Upper lobe of left lung (tissue), 6 donors: ENCODE results near the gene PAPLN. TPM values are rescaled to one million over a fixed set of nuclear protein-coding genes. Genes with fewer than 3 reads are reported as not detected.

Experiments used
- ATAC-seq, 2 donors: fragments of 200-7000 bp; cut with Tn5 transposase; one replicate each; pipeline ENCODE4 v1.9.1; 2022; ENCODE audit warnings: mild to moderate bottlenecking in 2 of 2, moderate library complexity in 2 of 2; ENCODE audit not compliant: low FRiP score in 2 of 2
- DNase-seq, 2 donors: peaks; one replicate each; pipeline ENCODE4 v3.0.0-alpha.2; 2019 to 2020
- H3K27ac ChIP-seq, 4 donors: fragments of 200-600 bp; sonication (generic); one replicate each; pipeline ENCODE4 v1.5.1; 2016 to 2019
- H3K27me3 ChIP-seq, 4 donors: fragments of 200-600 bp; sonication (generic); one replicate each; pipeline ENCODE4 v1.5.1; 2017 to 2019
- H3K36me3 ChIP-seq, 4 donors: fragments of 200-600 bp; sonication (generic); one replicate each; pipeline ENCODE4 v1.5.1; 2016 to 2019
- H3K4me1 ChIP-seq, 4 donors: fragments of 200-600 bp; sonication (generic); one replicate each; pipeline ENCODE4 v1.5.1; 2018 to 2019
- H3K4me3 ChIP-seq, 4 donors: fragments of 200-600 bp; sonication (generic); one replicate each; pipeline ENCODE4 v1.5.1; 2017 to 2019; ENCODE audit warnings: mild to moderate bottlenecking in 2 of 4, moderate library complexity in 1 of 4
- H3K9me3 ChIP-seq, 4 donors: fragments of 200-600 bp; sonication (generic); one replicate each; pipeline ENCODE4 v1.5.1; 2018 to 2019
- EP300 ChIP-seq, 4 donors: sonication (generic); formaldehyde crosslinking; IDR thresholded peaks; one replicate each; pipeline ENCODE4 v1.5.1; 2017; ENCODE audit warnings: antibody characterized with exemption in 4 of 4, control low read depth in 2 of 4
- POLR2A ChIP-seq, 4 donors: fragments of 450-650 bp; IDR thresholded peaks; one replicate each; pipeline ENCODE4 v1.5.1; 2016 to 2017; ENCODE audit warnings: antibody characterized with exemption in 4 of 4, mild to moderate bottlenecking in 2 of 4
- POLR2AphosphoS5 ChIP-seq, 2 donors: sonication (generic); formaldehyde crosslinking; IDR thresholded peaks; one replicate each; pipeline ENCODE4 v1.5.1; 2017; ENCODE audit warnings: antibody characterized with exemption in 2 of 2
- WGBS, 2 donors: methylation state at CpG; one replicate each; pipeline ENCODE4 v1.1.5; 2017 to 2018; 5-methylcytosine and 5-hydroxymethylcytosine counted together
- total RNA-seq, 6 donors: library from RNA; depleted of rRNA in 4 of 6; stranded (reverse); fragments of >200 nt in 4 of 6; gene quantifications; one replicate each; pipeline versions ENCODE4 v1.1.0 to v1.2.1, GENCODE V29; 2016 to 2021
- TF ChIP-seq, protein P1 (sequence below), 6 experiments: fragments of 450-650 bp in 4 of 6; fragments of 200-600 bp in 2 of 6; sonication (generic) in 2 of 6; IDR thresholded peaks; one replicate each; pipeline ENCODE4 v1.5.1; 2016 to 2019; ENCODE audit warnings: antibody characterized with exemption in 6 of 6
- donor health status: DM: no; HTN: no; CAD: no; lungs with moderate emphysema.
- donor health status: DM: no; HTN: yes; CAD: no; lungs with severe emphysema.

PAPLN gene
- total RNA-seq, 6 donors from 2014 or later, result 10.3 to 62.9 (median 16.5) TPM

DNA sequence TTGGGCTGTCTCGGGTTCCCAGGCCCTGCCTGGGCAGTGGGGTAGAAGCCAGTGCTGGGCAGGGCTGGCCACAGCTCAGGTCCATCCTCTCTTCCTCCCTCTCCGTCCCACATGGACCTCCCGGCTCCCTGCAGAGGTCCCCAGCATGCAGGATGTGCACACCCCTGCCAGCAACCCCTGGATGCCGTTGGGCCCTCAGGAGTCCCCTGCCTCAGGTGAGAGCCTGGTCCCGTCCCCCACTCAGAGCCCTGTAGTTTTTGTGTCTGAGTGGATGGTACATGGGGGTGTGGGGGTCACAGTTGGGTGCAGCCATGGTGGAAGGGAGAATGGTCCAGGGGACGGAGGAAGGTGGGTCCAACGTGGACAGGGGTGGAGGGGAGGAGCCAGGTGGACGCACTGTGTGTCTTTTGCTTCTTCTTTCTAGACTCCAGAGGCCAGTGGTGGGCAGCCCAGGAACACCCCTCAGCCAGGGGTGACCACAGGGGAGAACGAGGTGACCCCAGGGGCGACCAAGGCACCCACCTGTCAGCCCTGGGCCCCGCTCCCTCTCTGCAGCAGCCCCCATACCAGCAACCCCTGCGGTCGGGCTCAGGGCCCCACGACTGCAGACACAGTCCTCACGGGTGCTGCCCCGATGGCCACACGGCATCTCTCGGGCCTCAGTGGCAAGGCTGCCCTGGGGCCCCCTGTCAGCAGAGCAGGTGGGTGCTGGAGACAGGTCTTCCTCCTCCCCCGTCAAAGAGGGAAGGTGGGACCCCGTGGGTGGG lies 21.7 kb downstream of the PAPLN start:
- no peaks in the 10 kb centered on the region for H3K4me1 ChIP-seq
- ATAC-seq (no peak), DNase-seq (peak; percentile 19 to 69)
- H3K36me3 ChIP-seq, result no peaks in the 10 kb centered on the region
- TF ChIP-seq POLR2AphosphoS5 (IDR thresholded peaks at IDR 0.05), result no peak
- TF ChIP-seq, protein P1, sequence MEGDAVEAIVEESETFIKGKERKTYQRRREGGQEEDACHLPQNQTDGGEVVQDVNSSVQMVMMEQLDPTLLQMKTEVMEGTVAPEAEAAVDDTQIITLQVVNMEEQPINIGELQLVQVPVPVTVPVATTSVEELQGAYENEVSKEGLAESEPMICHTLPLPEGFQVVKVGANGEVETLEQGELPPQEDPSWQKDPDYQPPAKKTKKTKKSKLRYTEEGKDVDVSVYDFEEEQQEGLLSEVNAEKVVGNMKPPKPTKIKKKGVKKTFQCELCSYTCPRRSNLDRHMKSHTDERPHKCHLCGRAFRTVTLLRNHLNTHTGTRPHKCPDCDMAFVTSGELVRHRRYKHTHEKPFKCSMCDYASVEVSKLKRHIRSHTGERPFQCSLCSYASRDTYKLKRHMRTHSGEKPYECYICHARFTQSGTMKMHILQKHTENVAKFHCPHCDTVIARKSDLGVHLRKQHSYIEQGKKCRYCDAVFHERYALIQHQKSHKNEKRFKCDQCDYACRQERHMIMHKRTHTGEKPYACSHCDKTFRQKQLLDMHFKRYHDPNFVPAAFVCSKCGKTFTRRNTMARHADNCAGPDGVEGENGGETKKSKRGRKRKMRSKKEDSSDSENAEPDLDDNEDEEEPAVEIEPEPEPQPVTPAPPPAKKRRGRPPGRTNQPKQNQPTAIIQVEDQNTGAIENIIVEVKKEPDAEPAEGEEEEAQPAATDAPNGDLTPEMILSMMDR (IDR thresholded peaks at IDR 0.05), result no peak
- no peak for TF ChIP-seq EP300 (IDR thresholded peaks at IDR 0.05)
- no peak for TF ChIP-seq POLR2A (IDR thresholded peaks at IDR 0.05)
- WGBS, 2 donors, result 89 to 93% methylated on average over 7 to 19 of the region's 20 CpGs
- no peaks in the 10 kb centered on the region for H3K9me3 ChIP-seq
- H3K27ac ChIP-seq, result no peak overlapping the region
- no peaks in the 10 kb centered on the region for H3K27me3 ChIP-seq
- H3K4me3 ChIP-seq, result no peak overlapping the region

DNA sequence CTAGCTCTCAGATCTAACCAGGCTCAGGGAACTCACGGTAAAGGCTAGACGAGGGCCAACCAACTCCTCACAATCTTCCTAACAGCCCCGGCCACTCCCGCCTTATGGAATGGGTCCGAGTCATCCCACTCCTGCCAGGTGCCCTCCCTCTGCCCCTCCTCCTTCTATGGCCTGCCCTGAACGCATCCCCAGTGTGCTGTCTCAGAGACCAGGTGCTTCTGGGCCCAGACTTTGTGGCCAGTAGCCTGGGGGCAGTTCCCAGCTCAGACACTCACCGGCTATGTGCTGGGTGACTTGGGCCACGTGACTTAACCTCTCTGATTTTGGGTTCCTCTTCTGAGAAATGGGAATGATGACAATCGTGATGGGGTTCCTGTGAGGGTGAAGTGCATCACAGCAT lies 22.5 kb downstream of the PAPLN start:
- 88% methylated on average over 8 to 9 of the region's 9 CpGs for WGBS, 2 donors
- Histone ChIP-seq H3K4me1 (no peaks in the 10 kb centered on the region), H3K9me3 (no peaks in the 10 kb centered on the region), H3K4me3 (no peak overlapping the region), H3K36me3 (no peaks in the 10 kb centered on the region), H3K27me3 (no peaks in the 10 kb centered on the region), H3K27ac (no peak overlapping the region)
- no peak for ATAC-seq
- DNase-seq, result peak in 1 of 2 donors; percentile 14
- TF ChIP-seq EP300 (IDR thresholded peaks at IDR 0.05) (no peak), POLR2AphosphoS5 (IDR thresholded peaks at IDR 0.05) (no peak), POLR2A (IDR thresholded peaks at IDR 0.05) (no peak)
- TF ChIP-seq, protein P1 (IDR thresholded peaks at IDR 0.05), result no peak

DNA sequence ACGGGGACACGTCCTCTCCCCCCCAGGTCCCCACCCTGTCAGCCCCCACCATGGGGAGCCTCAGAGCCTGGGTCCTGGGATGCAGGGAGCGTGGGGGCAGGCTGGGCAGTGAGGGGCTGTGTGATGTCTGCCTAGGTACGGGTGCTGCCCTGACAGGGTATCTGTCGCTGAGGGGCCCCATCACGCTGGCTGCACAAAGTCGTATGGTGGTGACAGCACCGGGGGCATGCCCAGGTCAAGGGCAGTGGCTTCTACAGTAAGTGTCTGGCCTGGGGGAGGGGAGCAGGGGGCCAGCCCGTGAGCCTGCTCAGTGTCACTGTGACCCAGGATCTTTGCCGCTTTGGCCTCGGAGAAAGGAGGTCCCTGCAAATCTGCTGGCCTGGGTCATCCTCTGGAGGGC lies 23.3 kb downstream of the PAPLN start:
- H3K27me3 ChIP-seq, result no peaks in the 10 kb centered on the region
- H3K4me3 ChIP-seq, result no peak overlapping the region
- no peaks in the 10 kb centered on the region for H3K4me1 ChIP-seq
- no peaks in the 10 kb centered on the region for H3K36me3 ChIP-seq
- H3K9me3 ChIP-seq, result no peaks in the 10 kb centered on the region
- no peak for ATAC-seq
- TF ChIP-seq POLR2A (IDR thresholded peaks at IDR 0.05), result no peak
- TF ChIP-seq POLR2AphosphoS5 (IDR thresholded peaks at IDR 0.05), result no peak
- TF ChIP-seq EP300 (IDR thresholded peaks at IDR 0.05), result no peak
- TF ChIP-seq, protein P1 (IDR thresholded peaks at IDR 0.05), result no peak
- no peak overlapping the region for H3K27ac ChIP-seq
- DNase-seq, result peak; percentile 15 to 56
- 79 to 86% methylated on average over 3 to 11 of the region's 11 CpGs for whole genome bisulfite sequencing, 2 donors

DNA sequence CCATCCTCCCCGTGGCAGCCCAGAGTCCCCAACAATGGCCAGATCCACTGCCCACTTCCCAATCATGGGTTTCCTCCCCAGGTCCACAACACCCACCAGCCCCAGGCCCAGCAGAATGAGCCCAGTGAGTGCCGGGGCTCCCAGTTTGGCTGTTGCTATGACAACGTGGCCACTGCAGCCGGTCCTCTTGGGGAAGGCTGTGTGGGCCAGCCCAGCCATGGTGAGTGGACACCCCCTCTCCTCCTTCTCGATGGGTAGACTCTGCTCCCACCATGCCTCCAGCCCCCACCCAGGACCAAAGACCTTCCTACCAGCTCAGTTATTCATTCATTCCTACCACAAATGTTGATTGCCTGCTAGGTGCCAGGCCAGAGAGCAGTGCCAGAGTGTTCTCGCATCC lies 23.8 kb downstream of the PAPLN start:
- TF ChIP-seq POLR2A (IDR thresholded peaks at IDR 0.05), result no peak
- TF ChIP-seq, protein P1 (IDR thresholded peaks at IDR 0.05), result no peak
- TF ChIP-seq EP300 (IDR thresholded peaks at IDR 0.05), result no peak
- TF ChIP-seq POLR2AphosphoS5 (IDR thresholded peaks at IDR 0.05), result no peak
- no peak overlapping the region for H3K27ac ChIP-seq
- H3K36me3 ChIP-seq, result no peaks in the 10 kb centered on the region
- ATAC-seq, result no peak
- no peak overlapping the region for H3K4me3 ChIP-seq
- H3K9me3 ChIP-seq, result no peaks in the 10 kb centered on the region
- no peak for DNase-seq
- H3K27me3 ChIP-seq, result no peaks in the 10 kb centered on the region
- WGBS, 2 donors, result 67 to 100% methylated on average over 2 to 5 of the region's 6 CpGs
- H3K4me1 ChIP-seq, result no peaks in the 10 kb centered on the region
